Testis (tissue), 2 donors: ENCODE data around the gene KY.

Source experiments
- POLR2A ChIP-seq: fragments of 450-650 bp; IDR thresholded peaks from one replicate; pipeline ENCODE4 v1.6.1; 2017; ENCODE audit warnings: antibody characterized with exemption, mild to moderate bottlenecking, moderate library complexity
- TF ChIP-seq, protein P1 (sequence below), 3 experiments: fragments of 450-650 bp in 2 of 3; fragments of 200-600 bp in 1 of 3; sonication (generic) in 1 of 3; IDR thresholded peaks; one replicate each; pipeline ENCODE4 v1.5.1; 2016 to 2019; ENCODE audit warnings: antibody characterized with exemption in 3 of 3, mild to moderate bottlenecking in 2 of 3, moderate library complexity in 1 of 3

DNA sequence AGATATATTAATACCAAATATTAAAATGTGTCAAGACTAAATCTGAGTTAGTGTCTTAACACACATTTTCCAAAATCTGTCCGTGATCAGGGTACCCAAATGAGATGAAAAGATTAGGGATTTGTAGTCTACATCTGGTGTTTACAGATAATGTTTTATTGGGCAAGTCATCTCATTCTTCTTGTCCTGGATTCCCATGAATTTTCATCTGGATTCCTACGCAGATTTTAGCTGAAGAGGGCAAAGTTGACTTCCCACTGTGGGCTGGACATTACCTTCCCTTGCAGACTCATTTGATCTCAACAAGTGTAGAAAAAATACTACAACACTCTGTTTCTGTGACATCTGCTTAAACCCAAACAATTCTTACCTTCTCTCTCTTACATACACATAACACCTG is 85.8 kb downstream of the KY start:
- TF ChIP-seq, protein P1, sequence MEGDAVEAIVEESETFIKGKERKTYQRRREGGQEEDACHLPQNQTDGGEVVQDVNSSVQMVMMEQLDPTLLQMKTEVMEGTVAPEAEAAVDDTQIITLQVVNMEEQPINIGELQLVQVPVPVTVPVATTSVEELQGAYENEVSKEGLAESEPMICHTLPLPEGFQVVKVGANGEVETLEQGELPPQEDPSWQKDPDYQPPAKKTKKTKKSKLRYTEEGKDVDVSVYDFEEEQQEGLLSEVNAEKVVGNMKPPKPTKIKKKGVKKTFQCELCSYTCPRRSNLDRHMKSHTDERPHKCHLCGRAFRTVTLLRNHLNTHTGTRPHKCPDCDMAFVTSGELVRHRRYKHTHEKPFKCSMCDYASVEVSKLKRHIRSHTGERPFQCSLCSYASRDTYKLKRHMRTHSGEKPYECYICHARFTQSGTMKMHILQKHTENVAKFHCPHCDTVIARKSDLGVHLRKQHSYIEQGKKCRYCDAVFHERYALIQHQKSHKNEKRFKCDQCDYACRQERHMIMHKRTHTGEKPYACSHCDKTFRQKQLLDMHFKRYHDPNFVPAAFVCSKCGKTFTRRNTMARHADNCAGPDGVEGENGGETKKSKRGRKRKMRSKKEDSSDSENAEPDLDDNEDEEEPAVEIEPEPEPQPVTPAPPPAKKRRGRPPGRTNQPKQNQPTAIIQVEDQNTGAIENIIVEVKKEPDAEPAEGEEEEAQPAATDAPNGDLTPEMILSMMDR (IDR thresholded peaks at IDR 0.05), result no peak
- no peak for TF ChIP-seq POLR2A
